H7 (cell line): Measurements from ENCODE around the gene FCN2. TPM values are rescaled to one million over a fixed set of nuclear protein-coding genes. Genes with fewer than 3 reads are reported as not detected.
A peak's percentile ranks its signal among the peaks of the same experiment; 100 is the strongest.

Experiments
- DNase-seq: peaks from one replicate; pipeline ENCODE4 v3.0.0; 2012
- H3K27me3 ChIP-seq: 2 replicates; pipeline ENCODE4 v1.6.0; 2011; ENCODE audit warnings: mild to moderate bottlenecking, low read length; ENCODE audit not compliant: control insufficient read depth, insufficient read depth
- H3K36me3 ChIP-seq: replicated peaks from 2 replicates; pipeline ENCODE4 v1.5.1; 2011; ENCODE audit warnings: low read length; ENCODE audit not compliant: control insufficient read depth, insufficient read depth
- H3K4me3 ChIP-seq: 2 replicates; pipeline ENCODE4 v1.5.1; 2011; ENCODE audit warnings: low read depth, mild to moderate bottlenecking, control low read depth, low read length, moderate library complexity; ENCODE audit not compliant: insufficient read depth
- total RNA-seq: library from RNA; depleted of rRNA; stranded (reverse); fragments of >200 nt; shearing (Covaris generic); gene quantifications from 2 replicates; pipeline ENCODE4 v1.2.3, GENCODE V29; 2014

Gene FCN2
- total RNA-seq, 1 experiment from 2014 or later = not detected

DNA sequence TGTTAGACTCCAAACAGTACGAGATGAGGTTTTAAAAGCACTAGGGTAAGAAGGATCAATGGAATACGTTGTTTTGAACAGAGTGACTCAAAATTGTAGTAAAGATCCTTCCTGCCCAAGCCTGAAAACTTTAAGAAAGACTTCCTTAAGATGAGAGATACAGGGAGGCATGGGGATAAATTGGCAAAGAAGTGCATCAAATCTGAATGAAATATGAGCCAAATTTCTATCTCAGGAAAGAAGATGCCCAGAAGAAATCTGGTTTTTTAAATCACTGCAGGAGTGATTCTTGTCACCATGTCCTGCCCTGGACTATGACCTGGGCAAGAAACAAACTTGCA is 14.9 kb downstream of the FCN2 start:
- no peak for DNase-seq
- Histone ChIP-seq H3K36me3 (no peaks in the 10 kb centered on the region), H3K4me3 (no peak overlapping the region), H3K27me3 (no peaks in the 10 kb centered on the region)

DNA sequence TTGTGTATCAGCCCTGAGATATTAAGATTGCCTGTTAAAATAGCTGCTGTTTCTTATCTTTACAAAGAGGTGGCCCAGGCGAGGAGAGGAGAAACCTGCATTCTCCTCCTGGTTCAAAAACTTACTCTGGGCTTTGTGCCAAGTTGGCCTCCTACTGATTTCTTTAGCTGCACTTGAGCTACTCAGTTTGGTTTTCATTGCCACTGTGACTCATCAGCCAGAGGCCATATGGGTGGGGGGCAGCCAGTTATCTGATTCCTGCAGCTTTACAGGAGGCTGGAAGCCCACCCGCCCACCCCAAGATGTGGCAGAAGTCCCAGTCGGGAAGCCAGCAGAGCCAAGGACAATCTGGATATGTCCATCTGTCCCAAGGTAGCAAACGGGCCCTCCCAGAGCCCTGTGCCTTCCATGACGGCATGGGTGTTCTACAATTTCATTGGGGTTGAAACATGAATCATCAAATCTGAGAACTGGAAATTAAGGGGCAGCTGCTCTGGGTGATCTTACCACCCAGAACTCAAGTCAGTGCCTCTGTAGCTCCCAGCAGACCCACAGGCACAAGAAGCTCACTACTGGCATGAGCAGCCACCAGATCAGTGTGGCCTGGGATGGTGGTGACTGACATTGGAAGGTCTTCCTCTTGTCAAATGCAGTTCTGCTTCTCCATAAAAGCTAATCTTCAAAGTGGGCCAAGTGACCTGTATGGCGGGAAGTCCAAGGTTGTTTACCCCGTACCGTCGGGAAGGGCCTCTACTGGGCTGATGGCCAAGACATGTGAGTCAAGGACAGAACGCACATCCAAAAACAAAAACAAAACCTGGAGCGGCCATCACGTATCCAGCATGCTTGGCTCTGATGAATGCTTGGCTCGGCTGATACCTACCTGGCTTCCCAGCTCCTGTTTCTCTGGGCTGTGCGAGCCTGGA is 15.6 kb downstream of the FCN2 start:
- Histone ChIP-seq H3K27me3 (no peaks in the 10 kb centered on the region), H3K4me3 (no peak overlapping the region), H3K36me3 (no peaks in the 10 kb centered on the region)
- no peak for DNase-seq

DNA sequence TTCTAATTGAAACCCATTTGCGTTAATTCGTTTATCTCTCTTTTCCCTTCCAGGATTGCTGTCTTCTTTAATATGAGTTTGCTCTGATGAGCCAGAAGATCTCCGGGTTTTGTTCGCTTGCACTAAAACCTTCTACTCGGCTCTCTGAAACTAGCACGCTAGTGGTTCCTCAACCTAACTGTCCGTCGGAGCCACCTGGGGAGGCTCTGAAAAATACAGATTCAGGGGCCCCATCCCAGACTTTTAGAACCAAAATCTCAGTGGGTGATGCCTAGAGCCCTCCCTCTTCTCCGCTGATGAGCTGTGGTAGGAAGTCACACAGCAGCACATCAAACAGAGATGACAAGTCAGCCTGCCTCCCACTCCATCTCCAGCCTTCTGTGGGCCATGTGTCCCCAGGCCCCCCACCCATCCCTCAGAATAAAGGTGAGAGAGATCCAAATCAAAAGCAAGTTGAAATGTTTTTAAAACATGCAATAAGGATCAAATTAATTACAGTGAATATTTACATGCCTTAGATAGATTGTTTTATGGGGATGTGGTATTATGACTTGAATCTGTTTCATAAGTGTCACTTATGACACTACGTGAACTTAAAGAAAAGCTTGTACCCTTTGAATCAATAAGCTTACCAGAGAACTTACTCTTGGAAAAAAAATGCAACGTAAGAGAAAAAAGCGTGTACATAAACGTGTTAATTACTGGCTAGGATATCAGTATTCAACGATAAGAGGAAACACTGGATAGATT is 16.4 kb downstream of the FCN2 start:
- Histone ChIP-seq H3K36me3 (no peaks in the 10 kb centered on the region), H3K27me3 (no peaks in the 10 kb centered on the region), H3K4me3 (no peak overlapping the region)
- no peak for DNase-seq

DNA sequence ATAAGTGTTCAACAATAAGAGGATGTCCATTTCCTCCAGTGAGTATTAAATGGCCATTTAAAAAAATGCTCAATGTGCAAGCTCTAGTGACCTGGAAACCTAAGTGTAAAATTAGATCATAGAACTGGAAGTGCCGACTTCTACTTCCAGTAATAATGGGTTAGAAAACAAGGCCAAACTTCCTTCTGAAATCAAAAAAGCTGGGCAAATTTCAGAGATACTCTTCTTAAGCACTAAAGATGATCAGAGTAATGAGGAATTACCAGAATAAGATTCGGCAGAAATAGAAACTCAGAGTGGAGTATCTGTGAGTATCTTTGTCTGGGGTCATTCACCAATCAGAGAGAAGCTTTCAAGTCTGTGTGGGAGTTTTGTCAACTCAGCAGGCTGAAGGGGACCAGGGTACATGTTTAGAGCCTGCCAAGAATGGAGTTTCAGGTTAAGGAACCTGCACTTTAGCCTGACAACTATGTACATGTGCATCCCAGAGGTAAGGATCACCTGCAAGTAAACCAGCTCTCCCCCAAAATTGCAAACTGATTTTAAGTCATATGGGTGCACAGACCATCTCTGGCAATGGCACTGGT is 17.1 kb downstream of the FCN2 start:
- Histone ChIP-seq H3K36me3 (no peaks in the 10 kb centered on the region), H3K27me3 (no peaks in the 10 kb centered on the region), H3K4me3 (no peak overlapping the region)
- DNase-seq = no peak

DNA sequence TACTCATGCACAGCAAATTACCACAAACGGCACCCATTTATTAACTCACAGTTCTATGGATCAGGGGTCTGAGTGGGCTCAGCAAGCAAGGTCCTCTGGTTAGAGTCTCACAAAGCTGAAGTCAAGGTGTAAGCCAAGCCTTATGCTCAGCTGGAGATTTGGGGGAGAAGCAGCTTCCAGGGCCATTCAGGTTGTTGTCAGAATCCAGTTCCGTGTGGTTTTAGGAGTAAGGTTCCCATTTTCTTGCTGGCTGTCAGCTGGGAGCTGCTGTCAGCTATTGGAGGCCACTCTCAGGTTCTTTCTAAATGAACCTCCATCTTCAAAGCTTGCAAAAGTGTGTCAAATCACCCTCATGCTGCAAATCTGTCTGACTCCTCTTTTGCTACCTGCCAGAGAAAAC is 17.7 kb downstream of the FCN2 start:
- H3K4me3 ChIP-seq = no peak overlapping the region
- DNase-seq = no peak
- H3K27me3 ChIP-seq = no peaks in the 10 kb centered on the region
- no peaks in the 10 kb centered on the region for H3K36me3 ChIP-seq

DNA sequence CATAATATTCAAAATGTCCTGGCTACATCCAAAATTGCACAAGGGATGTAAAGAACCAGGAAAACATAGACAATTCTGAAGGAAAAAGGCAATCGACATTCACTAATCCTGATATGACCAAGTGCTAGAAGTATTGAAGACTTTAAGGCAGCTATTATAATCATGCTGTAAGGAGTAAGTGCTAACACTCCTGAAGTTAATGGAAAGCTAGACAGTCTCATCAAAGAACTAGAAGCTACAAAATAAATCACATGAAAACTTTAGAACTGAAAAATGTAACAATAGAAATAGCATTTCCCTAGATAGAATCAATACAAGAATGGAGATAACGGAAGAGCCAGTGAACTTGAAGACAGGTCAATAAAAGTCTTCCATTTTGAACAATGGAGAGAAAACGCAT is 18.6 kb downstream of the FCN2 start:
- no peak for DNase-seq
- Histone ChIP-seq H3K36me3 (no peaks in the 10 kb centered on the region), H3K4me3 (no peak overlapping the region), H3K27me3 (no peaks in the 10 kb centered on the region)

DNA sequence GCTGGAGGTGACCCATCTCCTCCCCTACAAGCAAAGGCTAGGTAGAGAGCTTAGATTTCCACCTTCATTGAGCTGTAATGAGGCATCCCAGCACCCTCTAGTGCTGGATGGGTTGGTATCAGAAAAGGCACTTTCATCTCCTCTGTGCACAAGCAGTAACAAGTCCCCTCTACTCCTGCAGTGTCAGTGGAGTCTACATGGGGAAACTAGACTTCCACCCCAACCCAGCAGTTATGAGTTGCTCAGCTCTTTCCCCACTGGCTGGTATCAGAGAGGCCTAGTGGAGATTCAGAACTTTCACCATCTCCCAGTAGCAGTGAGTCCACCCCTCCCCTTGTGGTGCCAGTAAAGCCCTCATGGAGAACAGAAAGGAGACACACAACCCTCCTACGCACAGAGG is 19.2 kb downstream of the FCN2 start:
- Histone ChIP-seq H3K36me3 (no peaks in the 10 kb centered on the region), H3K4me3 (no peak overlapping the region), H3K27me3 (no peaks in the 10 kb centered on the region)
- no peak for DNase-seq

DNA sequence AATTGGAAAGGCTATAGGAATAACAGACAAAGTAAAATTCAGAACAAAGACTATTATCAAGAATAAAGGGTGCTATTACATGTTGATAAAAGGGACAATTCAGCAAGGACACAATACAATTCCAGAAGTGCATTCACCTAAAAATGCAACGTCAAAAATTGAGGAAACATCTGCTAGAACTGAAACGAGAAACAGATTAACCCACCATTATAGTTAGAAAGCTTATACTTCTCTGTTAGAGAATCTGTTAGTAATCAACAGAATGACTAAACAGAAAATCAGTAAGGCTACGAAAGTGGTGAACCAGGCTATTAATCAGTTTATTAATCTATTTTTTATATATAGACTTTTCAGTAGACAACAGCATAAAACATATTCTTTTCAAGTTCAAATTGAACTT is 22.3 kb downstream of the FCN2 start:
- Histone ChIP-seq H3K27me3 (no peaks in the 10 kb centered on the region), H3K4me3 (no peak overlapping the region), H3K36me3 (no peaks in the 10 kb centered on the region)
- DNase-seq = no peak

DNA sequence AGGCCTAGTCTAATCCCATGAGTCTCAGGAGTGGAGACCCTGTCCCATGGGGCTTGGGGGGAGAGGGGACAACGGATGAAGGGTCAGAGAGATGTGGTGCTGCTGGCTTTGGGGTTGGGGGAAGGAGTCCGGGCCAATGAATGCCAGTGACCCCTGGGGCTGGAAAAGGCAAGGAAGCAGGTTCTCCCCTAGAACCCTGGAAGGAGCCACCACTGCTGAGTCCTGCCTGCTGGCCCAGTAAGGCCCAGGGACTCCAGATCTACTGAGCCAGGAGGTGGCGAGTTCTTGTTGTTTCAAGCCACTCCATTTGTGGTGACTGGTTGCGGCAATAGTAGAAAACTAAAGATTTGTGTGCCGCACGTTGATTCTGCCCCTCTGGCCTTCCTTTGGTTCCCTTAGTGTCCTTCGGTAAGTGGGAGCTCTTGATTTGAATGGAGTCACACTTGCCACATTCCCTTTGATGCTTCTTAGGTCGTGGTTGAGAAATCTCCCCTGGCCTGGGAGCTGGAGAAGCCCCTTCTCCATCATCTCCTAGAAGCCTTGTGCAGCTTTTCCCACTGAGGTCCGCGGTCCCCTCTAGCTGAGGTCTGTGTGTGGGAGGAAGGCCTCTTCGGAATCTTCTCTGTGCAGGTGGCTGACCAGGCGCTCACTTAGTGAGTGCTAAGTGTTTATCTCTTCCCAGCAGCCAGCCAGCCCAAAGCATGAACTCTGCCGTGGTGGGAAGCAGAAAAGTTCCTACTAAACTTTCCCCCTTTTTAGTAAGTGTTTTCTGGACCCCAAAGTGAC is 28.1 kb downstream of the FCN2 start:
- H3K36me3 ChIP-seq = no peaks in the 10 kb centered on the region
- H3K4me3 ChIP-seq = no peak overlapping the region
- H3K27me3 ChIP-seq = no peaks in the 10 kb centered on the region
- DNase-seq = no peak

DNA sequence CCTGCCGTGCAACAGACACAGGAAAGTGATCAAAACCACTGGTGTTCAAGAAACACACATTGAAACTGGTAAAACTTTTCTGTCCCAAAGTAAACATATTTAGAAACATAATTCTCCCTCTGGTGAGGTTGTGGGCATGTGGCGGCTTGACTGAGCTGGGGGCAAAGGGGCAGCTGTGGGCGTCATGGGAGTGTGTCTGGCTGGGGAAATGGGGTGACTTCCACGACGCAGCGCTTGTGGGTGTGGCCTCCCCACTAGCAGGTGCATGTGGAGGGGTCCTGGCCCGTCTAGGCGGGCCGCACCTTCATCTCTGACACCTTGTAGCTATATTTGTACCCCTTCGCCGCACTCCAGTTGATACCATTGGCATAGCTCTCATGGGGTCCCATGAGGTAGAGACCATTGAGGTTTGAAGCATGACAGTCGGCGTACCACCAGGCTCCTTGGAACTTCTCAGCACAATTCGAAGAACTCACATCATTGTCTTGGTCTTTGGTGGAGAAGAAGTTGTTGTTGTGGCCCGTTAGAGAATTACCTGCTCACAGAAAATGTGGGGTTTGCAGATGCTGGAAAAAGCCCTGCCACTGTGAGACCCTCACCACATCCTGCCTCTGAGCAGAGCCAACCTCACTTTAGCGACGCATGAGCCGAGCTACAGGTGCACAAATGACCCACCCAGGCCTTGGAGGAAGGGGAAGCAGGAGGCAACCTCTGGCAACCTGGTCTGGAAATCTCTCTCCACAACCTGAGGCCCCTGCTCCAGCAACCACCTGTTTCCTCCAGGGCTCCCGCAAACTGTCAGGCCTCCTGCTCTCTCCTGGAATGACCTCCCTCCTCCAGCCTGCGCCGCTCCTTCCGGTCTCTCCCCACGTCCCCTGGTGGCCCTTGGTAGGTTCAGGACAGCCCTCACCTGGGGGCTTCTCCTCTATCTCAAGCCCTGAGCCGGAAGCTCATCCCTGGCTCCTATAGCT is 29.2 kb downstream of the FCN2 start:
- DNase-seq = no peak
- H3K4me3 ChIP-seq = no peak overlapping the region
- H3K36me3 ChIP-seq = no peaks in the 10 kb centered on the region
- no peaks in the 10 kb centered on the region for H3K27me3 ChIP-seq

DNA sequence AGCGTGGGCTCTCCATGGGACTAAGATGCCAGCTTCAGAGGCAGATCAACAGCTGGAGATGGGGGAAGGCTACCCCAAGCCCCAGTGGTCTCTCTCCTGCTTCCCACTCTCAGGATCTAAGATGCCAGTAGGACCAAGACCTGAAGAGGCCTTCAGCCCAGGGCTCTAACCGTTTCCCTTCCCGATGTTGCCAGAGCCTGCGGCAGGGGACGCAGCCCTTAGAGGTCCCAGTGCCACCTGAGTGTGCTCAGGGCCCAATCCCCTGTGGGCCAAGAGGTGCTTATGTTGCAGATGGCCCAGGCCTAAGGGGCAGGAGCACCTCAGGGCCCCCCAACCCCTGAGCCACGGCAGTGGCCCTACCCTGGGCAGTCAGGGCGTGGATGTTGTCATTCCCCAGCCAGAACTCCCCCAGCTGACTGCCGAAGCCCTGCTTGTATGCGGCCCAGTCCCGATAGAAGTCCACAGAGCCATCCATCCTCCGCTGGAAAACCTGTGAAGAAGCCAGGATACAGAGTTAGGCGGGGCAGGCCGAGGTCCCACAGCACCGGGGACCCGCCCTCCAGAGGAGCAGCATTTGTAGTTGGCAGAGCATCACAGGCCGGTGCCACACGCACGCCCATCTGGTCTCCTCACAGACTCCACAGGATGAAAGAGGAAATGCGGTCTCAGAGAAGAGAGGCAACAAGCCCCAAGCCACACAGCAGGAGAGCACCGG is 31.7 kb downstream of the FCN2 start:
- H3K27me3 ChIP-seq = no peaks in the 10 kb centered on the region
- H3K4me3 ChIP-seq = no peak overlapping the region
- peak; percentile 38 for DNase-seq
- no peaks in the 10 kb centered on the region for H3K36me3 ChIP-seq

DNA sequence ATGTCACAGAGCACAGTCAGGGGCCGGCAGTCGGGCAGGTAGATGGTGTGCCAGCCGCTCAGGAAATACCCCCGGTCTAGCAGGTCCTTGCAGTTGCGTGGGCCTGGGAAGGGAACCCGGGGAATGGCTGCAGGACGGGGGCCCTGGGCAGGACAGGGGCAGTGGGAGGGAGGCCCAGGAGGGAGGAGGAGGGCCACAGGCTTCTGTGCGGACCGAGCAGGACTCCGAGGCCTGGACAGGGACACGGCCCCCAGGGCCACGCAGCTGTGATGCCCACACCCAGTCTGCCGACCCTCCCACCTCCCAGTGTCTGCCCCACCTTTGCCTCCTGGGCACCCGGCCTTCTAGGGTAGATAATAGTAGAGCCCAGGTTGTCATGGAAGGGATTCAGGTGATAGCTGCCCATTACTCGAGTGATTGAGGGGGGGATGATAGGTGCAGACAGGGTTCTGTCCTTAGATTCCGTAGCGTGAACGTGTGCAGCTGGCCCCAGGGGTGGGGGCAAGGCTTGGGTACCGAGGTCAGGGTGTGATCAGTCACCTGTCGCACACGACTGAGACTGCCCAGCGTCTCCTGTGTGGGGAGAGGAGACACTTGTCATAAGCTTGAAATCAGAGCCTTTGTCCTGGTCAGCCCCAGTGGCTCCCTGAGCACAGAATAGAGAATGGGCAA is 32.6 kb downstream of the FCN2 start:
- Histone ChIP-seq H3K4me3 (no peak overlapping the region), H3K36me3 (no peaks in the 10 kb centered on the region), H3K27me3 (no peaks in the 10 kb centered on the region)
- peak; percentile 32 for DNase-seq
